ENCODE data around the gene ELMO1.

DNA sequence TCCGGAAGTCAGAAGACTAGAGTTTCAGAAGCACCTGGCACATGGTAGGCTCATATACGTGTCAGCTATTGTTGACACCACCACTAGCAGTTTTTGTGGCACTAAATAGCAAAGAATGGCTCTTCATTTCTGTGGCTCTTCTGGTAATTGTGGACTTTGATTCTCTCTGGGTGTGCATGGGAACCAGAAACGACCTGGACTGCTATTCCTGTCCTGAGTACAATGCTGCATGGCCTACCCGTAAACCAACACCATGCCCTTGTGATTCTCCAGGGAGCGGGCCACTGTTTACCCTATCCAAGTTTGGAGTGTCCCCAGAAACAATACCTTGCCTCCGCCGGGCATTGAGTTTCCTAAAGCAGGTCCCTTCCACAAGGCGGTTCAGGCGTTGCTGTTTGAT is 561.4 kb downstream of the ELMO1 start:
- TF ChIP-seq SIX5 (IDR thresholded peaks at IDR 0.05; ENCODE audit: low read depth, low read length, severe bottlenecking) (no peak), CTCF (IDR thresholded peaks at IDR 0.05 in 2 of 3, conservative IDR thresholded peaks at IDR 0.05 in 1 of 3; ENCODE audit: control insufficient read depth in 2 of 3, extremely low read depth in 1 of 3, insufficient read depth in 1 of 3, low read depth in 3 of 3, low read length in 3 of 3) (no peak), BHLHE40 (IDR thresholded peaks at IDR 0.05; ENCODE audit: borderline replicate concordance in 1 of 2, low read depth in 2 of 2, low read length in 1 of 2) (no peak), USF2 (IDR thresholded peaks at IDR 0.05; ENCODE audit: borderline replicate concordance, low read depth, low read length) (no peak), NFIC (IDR thresholded peaks at IDR 0.05; ENCODE audit: low read depth, low read length) (no peak), POLR2A (IDR thresholded peaks at IDR 0.05; ENCODE audit: low read depth, low read length) (no peak), NRF1 (conservative IDR thresholded peaks at IDR 0.05; ENCODE audit: low read depth, low read length) (no peak)
- TF ChIP-seq, protein P1, sequence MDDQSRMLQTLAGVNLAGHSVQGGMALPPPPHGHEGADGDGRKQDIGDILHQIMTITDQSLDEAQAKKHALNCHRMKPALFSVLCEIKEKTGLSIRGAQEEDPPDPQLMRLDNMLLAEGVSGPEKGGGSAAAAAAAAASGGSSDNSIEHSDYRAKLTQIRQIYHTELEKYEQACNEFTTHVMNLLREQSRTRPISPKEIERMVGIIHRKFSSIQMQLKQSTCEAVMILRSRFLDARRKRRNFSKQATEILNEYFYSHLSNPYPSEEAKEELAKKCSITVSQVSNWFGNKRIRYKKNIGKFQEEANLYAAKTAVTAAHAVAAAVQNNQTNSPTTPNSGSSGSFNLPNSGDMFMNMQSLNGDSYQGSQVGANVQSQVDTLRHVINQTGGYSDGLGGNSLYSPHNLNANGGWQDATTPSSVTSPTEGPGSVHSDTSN (IDR thresholded peaks at IDR 0.05; ENCODE audit: insufficient replicate concordance, low read depth, low read length): no peak
- TF ChIP-seq, protein P2, sequence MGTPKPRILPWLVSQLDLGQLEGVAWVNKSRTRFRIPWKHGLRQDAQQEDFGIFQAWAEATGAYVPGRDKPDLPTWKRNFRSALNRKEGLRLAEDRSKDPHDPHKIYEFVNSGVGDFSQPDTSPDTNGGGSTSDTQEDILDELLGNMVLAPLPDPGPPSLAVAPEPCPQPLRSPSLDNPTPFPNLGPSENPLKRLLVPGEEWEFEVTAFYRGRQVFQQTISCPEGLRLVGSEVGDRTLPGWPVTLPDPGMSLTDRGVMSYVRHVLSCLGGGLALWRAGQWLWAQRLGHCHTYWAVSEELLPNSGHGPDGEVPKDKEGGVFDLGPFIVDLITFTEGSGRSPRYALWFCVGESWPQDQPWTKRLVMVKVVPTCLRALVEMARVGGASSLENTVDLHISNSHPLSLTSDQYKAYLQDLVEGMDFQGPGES (IDR thresholded peaks at IDR 0.05): no peak

Measured in GM12878 (cell line).